Stomach (tissue), 4 donors: ENCODE results near the gene DNAJC4.
A peak's percentile ranks its signal among the peaks of the same experiment; 100 is the strongest.

Experiments used
- EP300 ChIP-seq: sonication (generic); formaldehyde crosslinking; IDR thresholded peaks from one replicate; pipeline ENCODE4 v1.6.1; 2017; ENCODE audit warnings: antibody characterized with exemption
- TF ChIP-seq, protein P1 (sequence below), 7 experiments: fragments of 450-650 bp in 4 of 7; fragments of 200-600 bp in 3 of 7; sonication (generic) in 3 of 7; IDR thresholded peaks; one replicate each; pipeline ENCODE4 v1.5.1; 2016 to 2019; ENCODE audit warnings: antibody characterized with exemption in 7 of 7, control low read depth in 2 of 7, mild to moderate bottlenecking in 1 of 7

DNA sequence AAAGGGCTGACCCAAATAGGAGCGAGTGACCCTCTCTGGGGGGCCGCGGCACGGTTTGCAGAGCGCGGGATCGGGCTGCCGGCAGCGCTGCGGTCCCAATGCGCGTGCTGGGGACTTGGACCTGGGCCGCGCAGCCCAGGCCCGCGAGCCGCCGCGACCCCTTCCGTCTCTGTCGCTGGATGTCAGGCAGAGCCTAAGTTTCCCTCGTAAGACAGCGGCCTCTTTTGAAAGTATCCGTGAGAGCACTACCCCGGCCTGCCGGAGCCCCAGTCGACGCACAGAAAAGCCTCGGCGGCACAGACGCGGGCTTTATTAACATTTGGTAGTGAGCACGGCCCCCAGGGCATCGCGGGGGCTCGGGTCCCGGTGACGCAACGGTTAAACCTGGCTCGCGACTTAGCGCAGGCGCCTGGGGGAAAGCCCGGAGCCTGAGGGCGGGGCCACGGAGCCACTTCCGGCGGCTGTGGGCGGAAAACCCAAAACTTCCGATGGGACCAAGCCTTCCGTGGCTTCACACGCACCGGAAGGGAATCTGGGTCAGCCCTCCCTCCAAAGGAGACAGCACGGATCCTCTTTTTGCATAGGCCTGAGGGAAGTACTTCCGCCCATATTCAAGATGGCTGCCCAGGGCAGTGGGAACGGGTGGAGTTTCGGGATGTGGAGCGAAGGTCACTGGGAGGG is 39.3 kb downstream of the DNAJC4 start:
- no peak for TF ChIP-seq EP300
- TF ChIP-seq, protein P1, sequence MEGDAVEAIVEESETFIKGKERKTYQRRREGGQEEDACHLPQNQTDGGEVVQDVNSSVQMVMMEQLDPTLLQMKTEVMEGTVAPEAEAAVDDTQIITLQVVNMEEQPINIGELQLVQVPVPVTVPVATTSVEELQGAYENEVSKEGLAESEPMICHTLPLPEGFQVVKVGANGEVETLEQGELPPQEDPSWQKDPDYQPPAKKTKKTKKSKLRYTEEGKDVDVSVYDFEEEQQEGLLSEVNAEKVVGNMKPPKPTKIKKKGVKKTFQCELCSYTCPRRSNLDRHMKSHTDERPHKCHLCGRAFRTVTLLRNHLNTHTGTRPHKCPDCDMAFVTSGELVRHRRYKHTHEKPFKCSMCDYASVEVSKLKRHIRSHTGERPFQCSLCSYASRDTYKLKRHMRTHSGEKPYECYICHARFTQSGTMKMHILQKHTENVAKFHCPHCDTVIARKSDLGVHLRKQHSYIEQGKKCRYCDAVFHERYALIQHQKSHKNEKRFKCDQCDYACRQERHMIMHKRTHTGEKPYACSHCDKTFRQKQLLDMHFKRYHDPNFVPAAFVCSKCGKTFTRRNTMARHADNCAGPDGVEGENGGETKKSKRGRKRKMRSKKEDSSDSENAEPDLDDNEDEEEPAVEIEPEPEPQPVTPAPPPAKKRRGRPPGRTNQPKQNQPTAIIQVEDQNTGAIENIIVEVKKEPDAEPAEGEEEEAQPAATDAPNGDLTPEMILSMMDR (IDR thresholded peaks at IDR 0.05), result peak in 1 of 7 experiments; percentile 9
